Duodenal mucosa (tissue), 2 donors: ENCODE data around the gene CAMKMT.

Experiments used
- H3K27ac ChIP-seq: one replicate; pipeline ENCODE4 v1.7.0; 2013; ENCODE audit warnings: low read depth, low read length
- H3K27me3 ChIP-seq, 2 donors: one replicate each; pipeline ENCODE4 v1.7.0; 2013; ENCODE audit warnings: low read length in 2 of 2, control low read depth in 1 of 2; ENCODE audit not compliant: insufficient read depth in 2 of 2, control insufficient read depth in 1 of 2
- H3K36me3 ChIP-seq, 2 donors: one replicate each; pipeline ENCODE4 v1.7.0; 2013; ENCODE audit warnings: low read length in 2 of 2, control low read depth in 1 of 2; ENCODE audit not compliant: insufficient read depth in 2 of 2, control insufficient read depth in 1 of 2
- H3K4me1 ChIP-seq, 2 donors: one replicate each; pipeline ENCODE4 v1.7.0; 2013; ENCODE audit warnings: low read length in 2 of 2, control low read depth in 1 of 2; ENCODE audit not compliant: insufficient read depth in 2 of 2, control insufficient read depth in 1 of 2
- H3K4me3 ChIP-seq, 2 donors: one replicate each; pipeline ENCODE4 v1.7.0; 2013; ENCODE audit warnings: low read length in 2 of 2, low read depth in 1 of 2
- H3K9ac ChIP-seq, 2 donors: one replicate each; pipeline ENCODE4 v1.7.0; 2013; ENCODE audit warnings: low read length in 2 of 2, low read depth in 1 of 2
- H3K9me3 ChIP-seq, 2 donors: one replicate each; pipeline ENCODE4 v1.7.0; 2013; ENCODE audit warnings: low read length in 2 of 2, control low read depth in 1 of 2; ENCODE audit not compliant: control insufficient read depth in 1 of 2

Gene CAMKMT

DNA sequence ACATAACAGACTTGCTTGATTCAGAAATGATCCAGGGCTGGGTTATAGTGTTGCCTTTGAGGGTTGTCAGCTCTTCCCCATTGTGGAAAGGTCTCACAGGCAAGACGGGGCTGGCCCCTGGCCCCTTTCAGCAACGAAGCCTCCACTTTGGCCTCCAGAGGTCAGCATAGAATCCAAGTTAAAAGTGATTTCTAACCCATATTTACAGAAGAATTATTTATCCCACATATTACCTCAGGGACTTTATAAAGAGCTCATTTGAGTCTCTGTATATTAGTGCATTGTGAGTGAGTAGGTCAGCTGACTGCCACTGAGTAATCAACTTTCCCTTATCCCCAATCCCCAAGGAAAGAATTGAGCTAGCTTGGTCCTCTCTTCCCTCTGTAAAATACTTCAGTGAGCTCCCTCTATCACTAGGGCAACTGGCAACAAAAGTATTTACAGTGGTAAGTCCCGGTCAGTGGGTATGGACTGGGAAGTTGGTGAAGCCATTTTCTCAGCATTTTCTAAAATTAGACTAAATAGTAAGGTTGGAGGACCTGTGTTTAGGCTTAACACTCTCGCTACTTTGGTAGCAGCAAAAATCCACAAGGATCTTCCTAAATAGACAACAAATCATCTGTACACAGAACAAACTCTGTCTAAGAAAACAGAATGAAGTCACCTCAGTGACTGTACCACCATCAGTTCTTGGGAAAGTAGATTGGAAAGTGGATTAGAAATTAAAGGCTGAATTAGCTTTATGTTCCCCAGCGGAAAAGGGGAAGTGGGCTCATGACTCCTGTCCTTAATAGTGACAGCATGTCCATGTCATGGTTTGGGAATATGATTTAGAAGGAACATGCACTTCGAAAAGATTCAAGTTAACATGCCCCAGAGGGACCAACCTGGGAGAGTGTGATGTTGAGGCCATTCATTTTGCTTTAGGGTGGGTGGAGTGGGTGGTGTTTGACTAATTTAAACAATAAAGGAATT is 408.8 kb downstream of the CAMKMT start:
- Histone ChIP-seq H3K4me3 (no peak overlapping the region), H3K27ac (no peak overlapping the region), H3K4me1 (no peaks in the 10 kb centered on the region), H3K36me3 (no peaks in the 10 kb centered on the region), H3K27me3 (no peaks in the 10 kb centered on the region), H3K9ac (no peak overlapping the region), H3K9me3 (no peaks in the 10 kb centered on the region)

- H3K4me1 ChIP-seq: no peaks in the 10 kb centered on the region
- no peak overlapping the region for H3K9ac ChIP-seq
- H3K4me3 ChIP-seq: no peak overlapping the region
- H3K9me3 ChIP-seq: no peaks in the 10 kb centered on the region
- H3K36me3 ChIP-seq: no peaks in the 10 kb centered on the region
- H3K27ac ChIP-seq: no peak overlapping the region
- H3K27me3 ChIP-seq: no peaks in the 10 kb centered on the region
These were observed 409.8 kb downstream of the CAMKMT start for GRCh38 chr2:44771522-44771921.

DNA sequence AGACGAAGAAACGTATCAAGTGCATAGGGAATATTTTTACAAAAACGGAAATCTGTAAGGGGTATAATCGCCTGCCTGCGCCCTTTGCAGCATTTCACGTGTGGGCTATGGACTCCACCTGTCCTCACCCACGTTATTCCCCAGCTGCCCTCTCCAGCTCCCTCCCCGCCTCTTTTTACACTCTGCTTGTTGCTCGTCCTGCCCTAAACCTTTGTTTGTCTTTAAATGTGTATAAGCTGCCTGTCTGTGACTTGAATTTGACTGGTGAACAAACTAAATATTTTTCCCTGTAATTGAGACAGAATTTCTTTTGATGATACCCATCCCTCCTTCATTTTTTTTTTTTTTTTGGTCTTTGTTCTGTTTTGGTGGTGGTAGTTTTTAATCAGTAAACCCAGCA is 410.4 kb downstream of the CAMKMT start:
- no peaks in the 10 kb centered on the region for H3K9me3 ChIP-seq
- H3K9ac ChIP-seq: no peak overlapping the region
- no peaks in the 10 kb centered on the region for H3K27me3 ChIP-seq
- H3K4me3 ChIP-seq: no peak overlapping the region
- no peaks in the 10 kb centered on the region for H3K36me3 ChIP-seq
- peaks cover under 1 to 4% of the 10 kb centered on the region in 2 donors for H3K4me1 ChIP-seq
- H3K27ac ChIP-seq: no peak overlapping the region

DNA sequence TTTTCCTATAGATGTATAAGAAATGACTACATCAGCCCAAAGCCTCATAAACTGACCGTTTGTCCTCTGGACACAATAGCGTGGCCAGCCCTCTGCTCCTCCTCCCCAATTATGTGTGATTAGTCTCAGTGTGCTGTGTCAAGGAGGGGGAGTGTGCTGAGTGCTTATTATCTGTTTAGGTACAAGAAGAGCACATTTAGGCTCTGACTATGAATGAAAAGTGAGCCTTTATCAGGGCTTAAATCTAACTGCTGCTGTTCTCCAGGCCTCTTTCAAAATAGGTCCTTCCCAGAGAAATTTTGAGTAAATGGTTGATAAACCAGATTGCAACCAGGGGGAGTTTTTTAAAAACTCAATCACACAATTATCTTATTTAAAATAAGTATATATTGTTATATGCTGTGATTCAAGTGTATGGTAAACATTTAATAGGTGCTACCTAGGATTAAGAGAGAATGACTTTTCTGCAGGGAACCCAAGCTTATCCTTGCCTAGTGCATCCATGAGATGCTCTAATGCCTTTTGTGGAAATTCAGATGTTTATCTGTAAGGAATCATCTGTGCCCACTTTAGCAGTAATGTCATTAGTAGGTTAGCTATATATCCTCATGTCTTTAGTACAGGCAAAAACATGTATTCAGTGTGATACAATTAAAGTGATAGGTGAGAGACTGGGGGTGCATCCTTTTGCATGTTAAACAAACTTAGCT is 411.1 kb downstream of the CAMKMT start:
- Histone ChIP-seq H3K9me3 (no peaks in the 10 kb centered on the region), H3K4me1 (peaks cover 5 to 10% of the 10 kb centered on the region in 2 donors), H3K27me3 (no peaks in the 10 kb centered on the region), H3K4me3 (no peak overlapping the region), H3K9ac (no peak overlapping the region), H3K36me3 (no peaks in the 10 kb centered on the region), H3K27ac (no peak overlapping the region)

DNA sequence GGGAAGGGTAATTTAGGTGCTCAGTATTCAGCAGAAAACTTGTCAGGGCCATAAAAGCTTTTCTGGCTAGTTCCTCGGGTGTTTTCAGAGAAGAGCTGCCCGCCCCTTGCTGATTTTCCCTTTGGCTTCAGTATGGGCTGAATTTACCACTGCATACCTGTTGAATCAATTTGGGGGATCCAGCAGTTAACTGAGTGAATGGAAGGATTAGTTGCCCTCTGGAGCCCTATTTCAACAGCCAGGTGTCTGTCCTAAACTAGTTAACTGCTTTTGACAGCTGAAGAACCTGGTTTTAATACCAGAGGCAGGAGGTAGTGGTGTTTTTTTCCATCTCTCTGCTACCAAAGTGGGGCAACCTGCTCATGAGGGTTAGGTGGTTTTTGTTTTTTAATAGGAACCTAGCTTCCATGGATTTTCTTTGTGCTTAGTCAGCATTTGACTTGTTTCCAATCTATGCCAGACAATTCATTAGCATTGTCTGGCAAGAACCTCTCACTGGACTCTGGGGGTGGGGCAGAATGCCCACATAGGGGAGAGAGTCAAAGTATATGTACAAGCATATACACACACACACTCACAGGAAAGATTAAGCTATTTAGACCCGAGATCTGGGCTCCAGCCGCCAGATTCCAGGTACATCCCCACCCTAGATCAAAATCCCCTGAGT is 413.2 kb downstream of the CAMKMT start:
- H3K4me3 ChIP-seq: no peak overlapping the region
- no peak overlapping the region for H3K9ac ChIP-seq
- no peaks in the 10 kb centered on the region for H3K36me3 ChIP-seq
- no peaks in the 10 kb centered on the region for H3K9me3 ChIP-seq
- no peak overlapping the region for H3K27ac ChIP-seq
- H3K4me1 ChIP-seq: peaks cover 14 to 23% of the 10 kb centered on the region in 2 donors
- no peaks in the 10 kb centered on the region for H3K27me3 ChIP-seq

GRCh38 chr2:44777036-44777435 is 415.3 kb downstream of the CAMKMT start:
- Histone ChIP-seq H3K36me3 (no peaks in the 10 kb centered on the region), H3K27ac (no peak overlapping the region), H3K27me3 (no peaks in the 10 kb centered on the region), H3K4me3 (peak overlapping the region in 1 of 2 donors; percentile 16), H3K9ac (no peak overlapping the region), H3K4me1 (peaks cover 14 to 23% of the 10 kb centered on the region in 2 donors), H3K9me3 (peaks cover 0 to 2% of the 10 kb centered on the region in 2 donors)

DNA sequence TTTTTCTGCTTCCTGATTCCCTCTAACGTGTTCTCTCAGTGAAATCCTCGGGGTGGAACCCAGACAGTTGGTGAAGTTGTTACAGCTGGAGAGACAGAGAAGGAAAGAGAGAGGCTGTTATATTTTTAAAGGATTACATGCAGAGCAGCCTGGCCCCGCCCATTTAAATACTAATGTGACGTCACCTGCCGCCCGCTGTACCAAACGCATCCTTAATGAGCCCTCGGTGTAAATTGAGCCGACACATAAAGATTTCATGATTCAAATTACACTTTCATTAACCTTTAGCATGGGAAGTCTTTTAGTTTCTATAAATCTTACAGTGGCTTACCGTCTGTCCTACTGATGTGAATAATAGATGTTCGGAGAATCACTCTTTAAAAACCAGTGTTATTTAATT is 415.8 kb downstream of the CAMKMT start:
- Histone ChIP-seq H3K36me3 (no peaks in the 10 kb centered on the region), H3K9me3 (peaks cover 0 to 2% of the 10 kb centered on the region in 2 donors), H3K27me3 (no peaks in the 10 kb centered on the region), H3K9ac (no peak overlapping the region), H3K27ac (no peak overlapping the region), H3K4me3 (peak overlapping the region in 1 of 2 donors; percentile 16), H3K4me1 (peaks cover 14 to 23% of the 10 kb centered on the region in 2 donors)

- Histone ChIP-seq H3K27me3 (no peaks in the 10 kb centered on the region), H3K4me1 (peaks cover 14 to 23% of the 10 kb centered on the region in 2 donors), H3K9ac (peak overlapping the region in 1 of 2 donors; percentile 17), H3K9me3 (peaks cover 0 to 2% of the 10 kb centered on the region in 2 donors), H3K36me3 (no peaks in the 10 kb centered on the region), H3K4me3 (peak overlapping the region in 1 of 2 donors; percentile 16), H3K27ac (no peak overlapping the region)
These were observed 416.5 kb downstream of the CAMKMT start for GRCh38 chr2:44778221-44778654.

- H3K27ac ChIP-seq: no peak overlapping the region
These were observed 417.1 kb downstream of the CAMKMT start for GRCh38 chr2:44778671-44779476.

More at GRCh38 chr2:44778671-44779476, 417.1 kb downstream of the CAMKMT start:
- H3K9ac ChIP-seq: peak overlapping the region in 1 of 2 donors; percentile 17
- peaks cover 14 to 23% of the 10 kb centered on the region in 2 donors for H3K4me1 ChIP-seq
- H3K4me3 ChIP-seq: peak overlapping the region in 1 of 2 donors; percentile 16
- no peaks in the 10 kb centered on the region for H3K27me3 ChIP-seq
- no peaks in the 10 kb centered on the region for H3K36me3 ChIP-seq
- H3K9me3 ChIP-seq: peaks cover 0 to 2% of the 10 kb centered on the region in 2 donors
